Esophagus squamous epithelium (tissue), 5 donors: ENCODE results near the gene HES1. TPM values are rescaled to one million over a fixed set of nuclear protein-coding genes. Genes with fewer than 3 reads are reported as not detected.
"Not testable (repeated sequence)": the region's sequence is repeated elsewhere in the genome, so short reads cannot be mapped to it uniquely, and the experiment has no call there.

Experiments
- DNase-seq: peaks from one replicate; lab custom pipeline; 2025; lab: John Stamatoyannopoulos, UW
- H3K27ac ChIP-seq, 4 donors: fragments of 200-600 bp; sonication (generic); one replicate each; pipeline ENCODE4 v1.5.1; 2016 to 2019; ENCODE audit warnings: mild to moderate bottlenecking in 1 of 4
- H3K27me3 ChIP-seq, 4 donors: fragments of 200-600 bp; sonication (generic); 1 replicate in 3 of 4; 2 replicates in 1 of 4; pipeline versions ENCODE4 v1.5.1 to v1.6.0; 2017 to 2021; ENCODE audit warnings: antibody characterized with exemption in 1 of 4
- H3K36me3 ChIP-seq, 3 donors: fragments of 200-600 bp; sonication (generic); one replicate each; pipeline ENCODE4 v1.5.1; 2016 to 2019
- H3K4me1 ChIP-seq, 3 donors: fragments of 200-600 bp; sonication (generic); one replicate each; pipeline ENCODE4 v1.5.1; 2017 to 2019
- H3K4me3 ChIP-seq, 4 donors: fragments of 200-600 bp; sonication (generic); 1 replicate in 3 of 4; 2 replicates in 1 of 4; pipeline ENCODE4 v1.5.1; 2016 to 2019; ENCODE audit warnings: mild to moderate bottlenecking in 2 of 4, moderate library complexity in 1 of 4
- H3K9me3 ChIP-seq, 3 donors: fragments of 200-600 bp; sonication (generic); one replicate each; pipeline ENCODE4 v1.5.1; 2016 to 2019
- POLR2A ChIP-seq, 4 donors: fragments of 450-650 bp; IDR thresholded peaks; one replicate each; pipeline ENCODE4 v1.6.1; 2017; ENCODE audit warnings: antibody characterized with exemption in 4 of 4, mild to moderate bottlenecking in 4 of 4, moderate library complexity in 3 of 4
- WGBS, 2 donors: methylation state at CpG; one replicate each; pipeline ENCODE4 v1.1.5; 2018; 5-methylcytosine and 5-hydroxymethylcytosine counted together
- intact Hi-C: fragments of 100-400 bp; cut with DNase I; formaldehyde crosslinking; loops from one replicate; pipeline ENCODE4 v1.15.0; 2022
- total RNA-seq, 4 donors: library from RNA; depleted of rRNA; stranded (reverse); fragments of >200 nt; gene quantifications; one replicate each; pipeline ENCODE4 v1.1.0, GENCODE V29; 2016
- TF ChIP-seq, protein P1 (sequence below), 6 experiments: fragments of 450-650 bp in 4 of 6; fragments of 200-600 bp in 2 of 6; sonication (generic) in 2 of 6; IDR thresholded peaks; one replicate each; pipeline ENCODE4 v1.5.1; 2016 to 2019; ENCODE audit warnings: antibody characterized with exemption in 6 of 6, mild to moderate bottlenecking in 4 of 6, moderate library complexity in 4 of 6
- donor health status: DM: yes; HTN: yes; CAD: no.

Gene HES1
- total RNA-seq, 4 donors from 2014 or later = 38.6 to 92.1 (median 75.4) TPM

DNA sequence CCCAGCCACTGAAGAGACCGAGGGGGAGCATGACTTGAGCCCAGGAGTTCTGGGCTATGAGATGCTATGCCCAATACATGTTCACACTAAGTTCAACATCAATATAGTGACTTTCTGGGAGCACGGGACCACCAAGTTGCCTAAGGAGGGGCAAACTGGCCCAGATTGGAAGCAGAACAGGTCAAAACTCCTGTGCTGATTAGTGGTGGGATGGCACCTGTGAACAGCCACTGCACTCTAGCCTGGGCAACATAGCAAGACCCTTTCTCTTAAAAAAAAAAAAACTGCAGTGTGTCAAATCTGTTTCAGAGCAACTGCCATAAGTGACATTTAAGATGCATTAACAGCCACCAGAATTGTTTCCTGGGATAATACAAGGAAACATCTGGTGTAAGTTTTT, 9.8 kb downstream of the HES1 start:
- WGBS, 2 donors = 89 to 93% methylated on average over 1 to 2 of the region's 2 CpGs
- Histone ChIP-seq H3K4me3 (no peak overlapping the region), H3K27ac (no peak overlapping the region), H3K27me3 (no peaks in the 10 kb centered on the region), H3K4me1 (peaks cover 23 to 59% (median 25%) of the 10 kb centered on the region in 3 donors), H3K36me3 (no peaks in the 10 kb centered on the region), H3K9me3 (no peaks in the 10 kb centered on the region)
- intact Hi-C loops = no loop called here
- DNase-seq = no peak
- no peak for TF ChIP-seq POLR2A (IDR thresholded peaks at IDR 0.05)
- TF ChIP-seq, protein P1, sequence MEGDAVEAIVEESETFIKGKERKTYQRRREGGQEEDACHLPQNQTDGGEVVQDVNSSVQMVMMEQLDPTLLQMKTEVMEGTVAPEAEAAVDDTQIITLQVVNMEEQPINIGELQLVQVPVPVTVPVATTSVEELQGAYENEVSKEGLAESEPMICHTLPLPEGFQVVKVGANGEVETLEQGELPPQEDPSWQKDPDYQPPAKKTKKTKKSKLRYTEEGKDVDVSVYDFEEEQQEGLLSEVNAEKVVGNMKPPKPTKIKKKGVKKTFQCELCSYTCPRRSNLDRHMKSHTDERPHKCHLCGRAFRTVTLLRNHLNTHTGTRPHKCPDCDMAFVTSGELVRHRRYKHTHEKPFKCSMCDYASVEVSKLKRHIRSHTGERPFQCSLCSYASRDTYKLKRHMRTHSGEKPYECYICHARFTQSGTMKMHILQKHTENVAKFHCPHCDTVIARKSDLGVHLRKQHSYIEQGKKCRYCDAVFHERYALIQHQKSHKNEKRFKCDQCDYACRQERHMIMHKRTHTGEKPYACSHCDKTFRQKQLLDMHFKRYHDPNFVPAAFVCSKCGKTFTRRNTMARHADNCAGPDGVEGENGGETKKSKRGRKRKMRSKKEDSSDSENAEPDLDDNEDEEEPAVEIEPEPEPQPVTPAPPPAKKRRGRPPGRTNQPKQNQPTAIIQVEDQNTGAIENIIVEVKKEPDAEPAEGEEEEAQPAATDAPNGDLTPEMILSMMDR (IDR thresholded peaks at IDR 0.05) = no peak

DNA sequence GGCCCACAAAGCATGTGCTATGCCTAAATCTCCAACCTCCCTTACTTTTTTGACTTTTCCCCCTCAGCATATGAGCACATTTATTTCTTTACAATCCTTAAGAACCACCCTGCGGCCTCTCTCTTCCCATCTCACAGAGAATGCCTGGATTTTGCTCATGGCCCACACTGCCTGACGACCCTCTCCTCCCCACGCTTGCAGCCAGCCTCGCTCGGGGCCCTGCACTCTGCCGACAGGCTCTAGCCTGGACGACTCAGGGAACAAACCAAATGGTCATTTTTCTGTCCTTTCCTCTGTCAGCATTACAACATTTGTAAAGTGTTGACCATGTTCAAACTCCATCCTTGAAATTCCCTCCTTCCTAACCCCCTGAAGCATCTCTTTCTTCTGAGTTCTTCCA, 11.7 kb downstream of the HES1 start:
- Histone ChIP-seq H3K4me1 (peaks cover 9 to 58% (median 18%) of the 10 kb centered on the region in 3 donors), H3K27me3 (no peaks in the 10 kb centered on the region), H3K36me3 (no peaks in the 10 kb centered on the region), H3K4me3 (no peak overlapping the region), H3K27ac (no peak overlapping the region), H3K9me3 (no peaks in the 10 kb centered on the region)
- WGBS, 2 donors = 87 to 96% methylated on average over 7 of the region's 7 CpGs
- TF ChIP-seq POLR2A (IDR thresholded peaks at IDR 0.05) = no peak
- TF ChIP-seq, protein P1 (IDR thresholded peaks at IDR 0.05) = no peak
- intact Hi-C loops = no loop called here
- no peak for DNase-seq

GRCh38 chr3:194148383-194148782, 12.4 kb downstream of the HES1 start:
- H3K36me3 ChIP-seq = no peaks in the 10 kb centered on the region
- intact Hi-C loops = no loop called here
- DNase-seq = no peak
- no peaks in the 10 kb centered on the region for H3K9me3 ChIP-seq
- H3K27me3 ChIP-seq = no peaks in the 10 kb centered on the region
- WGBS, 2 donors = 48 to 51% methylated on average over 7 of the region's 7 CpGs
- H3K27ac ChIP-seq = no peak overlapping the region
- TF ChIP-seq, protein P1 (IDR thresholded peaks at IDR 0.05) = no peak
- TF ChIP-seq POLR2A (IDR thresholded peaks at IDR 0.05) = no peak
- peaks cover 6 to 57% (median 13%) of the 10 kb centered on the region in 3 donors for H3K4me1 ChIP-seq
- H3K4me3 ChIP-seq = no peak overlapping the region

- Histone ChIP-seq H3K27ac (peak overlapping the region; percentile 0 to 82 (median 76)), H3K36me3 (no peaks in the 10 kb centered on the region), H3K9me3 (peaks cover 0 to 8% (median 8%) of the 10 kb centered on the region in 3 donors), H3K27me3 (peaks cover 0 to 9% (median 0%) of the 10 kb centered on the region in 4 donors), H3K4me1 (peaks cover 6 to 53% (median 13%) of the 10 kb centered on the region in 3 donors), H3K4me3 (no peak overlapping the region)
- 47 to 51% methylated on average over 7 of the region's 8 CpGs for WGBS, 2 donors
- intact Hi-C loops = no loop called here
- TF ChIP-seq, protein P1 (IDR thresholded peaks at IDR 0.05) = no peak
- no peak for DNase-seq
Observed at GRCh38 chr3:194150252-194150934, 14.4 kb downstream of the HES1 start.

GRCh38 chr3:194150935-194151302, 15.0 kb downstream of the HES1 start:
- H3K4me3 ChIP-seq, H3K36me3 ChIP-seq, DNase-seq, H3K9me3 ChIP-seq, intact Hi-C loops, H3K27me3 ChIP-seq: not testable (repeated sequence)
- Histone ChIP-seq H3K27ac (peak overlapping the region in 3 of 4 donors; percentile 75 to 82 (median 77)), H3K4me1 (peaks cover 6 to 53% (median 13%) of the 10 kb centered on the region in 3 donors)
- WGBS, 2 donors = 77 to 100% methylated on average over 1 to 2 of the region's 2 CpGs
